HG03196 (cell line): Measurements from ENCODE around the gene ADD1.

Experiments
- ATAC-seq: cut with Tn5 transposase; IDR thresholded peaks from one replicate; pipeline ENCODE4 v1.9.1; 2021; ENCODE audit not compliant: unreplicated experiment

ADD1 gene, protein sequence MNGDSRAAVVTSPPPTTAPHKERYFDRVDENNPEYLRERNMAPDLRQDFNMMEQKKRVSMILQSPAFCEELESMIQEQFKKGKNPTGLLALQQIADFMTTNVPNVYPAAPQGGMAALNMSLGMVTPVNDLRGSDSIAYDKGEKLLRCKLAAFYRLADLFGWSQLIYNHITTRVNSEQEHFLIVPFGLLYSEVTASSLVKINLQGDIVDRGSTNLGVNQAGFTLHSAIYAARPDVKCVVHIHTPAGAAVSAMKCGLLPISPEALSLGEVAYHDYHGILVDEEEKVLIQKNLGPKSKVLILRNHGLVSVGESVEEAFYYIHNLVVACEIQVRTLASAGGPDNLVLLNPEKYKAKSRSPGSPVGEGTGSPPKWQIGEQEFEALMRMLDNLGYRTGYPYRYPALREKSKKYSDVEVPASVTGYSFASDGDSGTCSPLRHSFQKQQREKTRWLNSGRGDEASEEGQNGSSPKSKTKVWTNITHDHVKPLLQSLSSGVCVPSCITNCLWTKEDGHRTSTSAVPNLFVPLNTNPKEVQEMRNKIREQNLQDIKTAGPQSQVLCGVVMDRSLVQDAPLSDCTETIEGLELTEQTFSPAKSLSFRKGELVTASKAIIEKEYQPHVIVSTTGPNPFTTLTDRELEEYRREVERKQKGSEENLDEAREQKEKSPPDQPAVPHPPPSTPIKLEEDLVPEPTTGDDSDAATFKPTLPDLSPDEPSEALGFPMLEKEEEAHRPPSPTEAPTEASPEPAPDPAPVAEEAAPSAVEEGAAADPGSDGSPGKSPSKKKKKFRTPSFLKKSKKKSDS

DNA sequence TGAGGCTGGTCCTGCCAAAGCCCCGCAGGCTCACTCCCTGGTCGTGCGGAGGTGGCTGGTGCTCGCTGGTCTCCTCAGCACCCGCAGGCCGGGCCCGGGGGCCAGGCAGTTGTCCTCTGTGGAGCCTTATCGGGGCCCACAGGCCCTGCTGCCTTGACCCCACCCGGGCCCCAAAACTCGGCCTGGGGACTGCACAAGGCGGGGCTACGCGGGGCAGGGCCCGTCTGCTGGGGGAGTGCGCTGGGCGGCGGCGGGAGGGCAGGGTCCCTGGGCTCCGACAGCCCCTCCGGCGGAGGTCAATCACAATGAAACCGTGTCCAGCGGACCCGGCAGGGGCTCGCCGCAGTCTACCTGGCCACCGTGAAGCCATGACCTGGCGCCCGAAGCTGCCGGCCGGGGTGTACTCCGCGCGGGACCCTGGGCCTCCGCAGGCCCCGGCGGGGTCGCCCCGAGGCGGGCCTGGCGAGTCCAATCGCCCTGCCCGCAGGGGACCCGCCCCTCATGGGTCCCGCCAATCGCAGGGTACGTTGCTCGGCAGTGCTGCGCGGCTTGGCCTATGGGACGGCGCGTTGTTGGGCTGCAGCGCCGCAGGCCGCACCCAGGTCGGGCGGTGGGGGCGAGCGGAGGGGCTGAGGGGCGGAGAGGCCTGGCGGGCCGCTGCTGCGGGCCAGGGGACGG lies at the start of gene ADD1:
Gene ADD1 (plus strand): TSS at position 582 of the 678 bp plus-strand sequence. CDS start 32,072 bp downstream, outside the sequence.
- ATAC-seq, result peak; percentile 77

DNA sequence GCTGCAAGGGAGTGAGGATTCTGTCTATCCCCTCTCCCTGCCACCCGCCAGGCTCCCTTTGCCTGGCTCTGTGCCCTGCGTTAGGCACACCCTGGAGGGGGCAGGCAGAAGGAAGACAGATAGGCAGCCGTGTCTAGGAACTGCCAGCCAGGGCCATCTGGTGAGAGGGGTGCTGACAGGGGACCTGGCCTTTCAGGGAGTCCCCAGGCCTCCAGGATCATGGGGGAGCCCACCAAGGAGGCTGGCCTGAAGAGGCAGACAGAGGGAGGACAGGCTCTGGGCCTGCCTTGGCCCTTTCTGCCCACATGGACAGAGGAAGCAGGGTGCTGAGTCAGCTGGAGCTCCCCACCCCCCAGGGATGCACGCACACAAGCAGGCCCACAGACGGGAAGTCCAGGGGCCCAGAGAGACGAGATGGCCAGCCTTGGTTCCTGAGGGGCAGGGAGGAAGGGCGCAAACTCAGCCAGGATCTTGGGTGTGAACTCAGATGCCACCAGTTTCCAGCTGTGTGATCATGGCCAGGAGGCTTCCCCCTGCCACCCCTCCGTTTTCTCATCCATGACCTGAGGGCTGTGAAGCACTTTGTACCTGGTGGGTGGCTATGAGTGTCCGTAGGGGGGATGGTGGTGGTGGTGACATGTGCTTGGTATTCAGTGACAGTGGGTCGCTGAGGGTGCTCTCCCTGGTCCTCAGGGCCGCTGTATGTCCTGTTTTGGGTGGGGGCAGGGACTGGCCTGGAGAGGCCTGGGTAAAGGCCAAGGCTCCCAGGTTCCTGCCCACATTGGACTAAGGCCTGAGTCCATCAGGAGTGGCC lies 49.0 kb upstream of the ADD1 start:
- no peak for ATAC-seq

DNA sequence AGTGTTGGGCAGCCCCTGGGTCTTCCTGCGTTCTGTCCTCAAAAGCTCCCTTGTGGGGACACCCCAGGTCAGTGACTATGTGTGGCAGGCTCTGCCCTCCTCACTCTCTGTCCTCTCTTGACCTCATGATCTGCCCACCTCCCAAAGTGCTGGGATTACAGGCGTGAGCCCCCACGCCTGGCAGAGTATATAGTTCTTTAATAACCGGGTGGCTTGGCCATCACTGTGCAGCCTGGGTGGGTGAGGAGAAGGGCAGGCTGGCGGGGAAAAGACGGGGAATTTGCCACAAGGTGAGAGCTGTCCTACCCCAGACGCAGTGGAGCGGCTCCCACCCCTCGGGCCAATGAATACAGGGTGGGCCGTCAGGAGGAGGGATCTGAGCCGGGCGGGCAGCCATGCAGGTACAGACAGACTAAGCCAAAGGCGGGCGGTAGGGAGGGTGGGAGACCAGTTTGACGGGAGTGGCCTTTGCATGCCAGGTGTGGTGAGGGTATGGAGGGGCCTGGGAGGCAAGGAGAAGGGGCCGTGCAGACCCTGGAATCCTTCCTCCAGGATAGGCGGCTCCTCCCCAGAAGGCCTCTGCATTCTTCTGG lies 48.2 kb upstream of the ADD1 start:
- no peak for ATAC-seq

DNA sequence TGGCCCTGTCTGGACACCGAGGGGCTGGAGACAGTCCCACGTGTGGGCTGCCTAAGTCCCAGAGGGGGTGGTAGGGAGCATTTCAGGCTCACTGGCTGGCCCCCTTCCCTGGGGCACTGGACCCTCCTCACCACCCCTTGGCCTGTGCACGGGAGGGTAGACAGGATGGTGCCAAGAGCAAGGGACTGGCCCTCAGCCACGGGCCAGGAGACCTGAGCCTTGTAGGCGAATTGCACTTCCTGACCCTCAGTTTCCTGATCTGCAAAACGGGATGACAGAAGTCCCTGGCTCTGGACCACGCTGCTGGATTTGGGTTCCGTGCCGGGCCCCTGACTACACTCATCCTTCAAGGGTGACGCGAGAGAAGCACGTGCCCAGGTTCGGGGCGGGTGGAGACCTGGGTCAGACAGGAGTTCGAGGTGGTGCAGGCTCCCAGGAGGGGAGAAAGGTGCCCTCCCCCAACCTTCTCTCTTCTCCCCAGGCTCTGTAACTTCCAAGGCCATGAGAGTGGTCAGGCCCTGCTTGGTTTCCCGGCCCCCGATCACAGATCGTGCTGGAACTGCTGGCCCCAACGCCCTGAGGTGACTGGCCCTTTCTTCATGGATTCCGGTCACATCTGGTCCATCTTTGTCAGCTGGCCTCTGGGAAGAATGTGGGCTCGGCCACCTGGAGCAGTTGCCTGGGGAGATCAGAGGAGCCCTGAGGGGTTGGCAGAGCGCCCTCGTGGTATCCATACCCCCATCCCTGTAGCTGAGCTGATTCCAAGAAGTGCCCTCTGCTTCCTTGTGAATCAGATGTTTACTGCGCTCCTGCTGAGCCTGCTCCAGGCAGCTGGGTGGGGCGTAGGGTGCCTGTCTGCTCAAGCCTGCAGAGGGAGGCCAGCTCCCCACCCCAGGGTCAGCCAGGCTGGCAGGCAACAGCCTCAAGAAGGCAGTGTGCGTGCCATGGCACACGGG lies 47.5 kb upstream of the ADD1 start:
- no peak for ATAC-seq

DNA sequence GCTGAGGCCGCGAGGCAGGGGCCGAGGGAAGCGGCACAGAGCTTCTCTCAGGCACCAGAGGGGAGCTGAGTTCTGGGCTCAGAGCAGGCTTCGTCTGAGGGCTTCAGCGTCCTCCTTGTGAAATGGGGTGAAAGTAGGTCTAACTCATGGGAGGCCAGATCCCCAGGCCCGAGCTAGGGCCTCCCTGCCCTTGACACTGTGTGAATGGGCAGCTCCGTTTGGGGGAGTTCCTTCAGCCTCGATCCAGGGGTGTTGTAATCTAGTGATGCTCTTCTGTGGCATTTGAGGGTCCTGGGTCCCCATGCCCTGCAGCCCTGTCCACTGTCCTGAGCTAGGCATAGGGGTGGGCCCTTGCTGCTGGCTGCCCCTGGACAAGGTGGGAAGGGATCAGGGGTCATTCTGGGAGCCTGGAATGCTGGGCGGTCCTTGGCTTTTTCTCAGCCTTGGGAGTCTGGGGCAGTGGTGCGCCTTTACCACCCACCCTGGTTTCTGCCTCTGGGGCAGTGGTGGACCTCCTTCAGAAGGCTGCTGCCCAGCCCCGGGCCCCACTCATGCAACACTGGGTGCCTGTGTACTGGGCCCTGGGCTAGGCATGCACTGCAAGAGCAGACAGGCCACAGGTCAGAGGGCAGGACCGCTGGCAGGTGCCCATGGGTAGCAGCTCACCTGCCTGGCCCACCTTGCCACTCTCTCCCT lies 46.6 kb upstream of the ADD1 start:
- ATAC-seq, result no peak

DNA sequence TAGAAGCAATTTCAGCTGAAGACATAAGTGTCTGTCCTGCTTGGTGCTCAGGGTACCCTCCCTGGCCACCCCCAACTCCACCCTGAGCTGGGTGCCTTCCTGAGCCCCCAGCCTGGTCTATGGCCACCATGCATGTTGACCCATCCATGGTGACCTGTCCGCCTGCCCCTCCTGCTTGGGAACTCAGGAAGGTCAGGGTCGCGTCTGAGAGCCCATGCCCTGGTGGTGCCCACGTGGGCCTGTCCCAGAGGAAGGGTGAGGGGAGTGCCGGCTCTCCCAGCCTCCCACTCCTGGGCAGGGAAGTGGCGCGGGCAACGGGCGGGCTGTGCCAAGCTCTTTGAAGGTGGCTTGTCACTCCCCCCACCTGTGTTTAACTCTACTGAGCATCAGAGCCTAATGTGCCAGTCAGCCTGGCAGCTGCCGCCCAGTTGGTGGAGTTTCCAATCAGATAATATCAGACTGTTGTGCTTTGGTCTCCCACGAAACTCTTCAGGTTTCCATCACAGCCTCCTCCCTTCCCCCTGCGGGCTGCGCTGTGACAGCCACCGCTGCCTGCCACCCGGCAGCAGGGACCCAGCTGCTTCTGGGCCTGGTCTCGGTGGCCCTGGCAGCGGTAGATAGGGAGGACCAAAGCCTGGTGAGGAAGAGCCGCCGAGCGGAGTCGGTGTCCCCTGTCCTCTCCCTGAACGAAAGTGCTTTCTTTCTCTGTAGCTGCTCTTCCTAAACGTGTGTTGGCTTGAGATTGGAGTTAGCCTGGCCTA lies 45.9 kb upstream of the ADD1 start:
- ATAC-seq, result no peak

DNA sequence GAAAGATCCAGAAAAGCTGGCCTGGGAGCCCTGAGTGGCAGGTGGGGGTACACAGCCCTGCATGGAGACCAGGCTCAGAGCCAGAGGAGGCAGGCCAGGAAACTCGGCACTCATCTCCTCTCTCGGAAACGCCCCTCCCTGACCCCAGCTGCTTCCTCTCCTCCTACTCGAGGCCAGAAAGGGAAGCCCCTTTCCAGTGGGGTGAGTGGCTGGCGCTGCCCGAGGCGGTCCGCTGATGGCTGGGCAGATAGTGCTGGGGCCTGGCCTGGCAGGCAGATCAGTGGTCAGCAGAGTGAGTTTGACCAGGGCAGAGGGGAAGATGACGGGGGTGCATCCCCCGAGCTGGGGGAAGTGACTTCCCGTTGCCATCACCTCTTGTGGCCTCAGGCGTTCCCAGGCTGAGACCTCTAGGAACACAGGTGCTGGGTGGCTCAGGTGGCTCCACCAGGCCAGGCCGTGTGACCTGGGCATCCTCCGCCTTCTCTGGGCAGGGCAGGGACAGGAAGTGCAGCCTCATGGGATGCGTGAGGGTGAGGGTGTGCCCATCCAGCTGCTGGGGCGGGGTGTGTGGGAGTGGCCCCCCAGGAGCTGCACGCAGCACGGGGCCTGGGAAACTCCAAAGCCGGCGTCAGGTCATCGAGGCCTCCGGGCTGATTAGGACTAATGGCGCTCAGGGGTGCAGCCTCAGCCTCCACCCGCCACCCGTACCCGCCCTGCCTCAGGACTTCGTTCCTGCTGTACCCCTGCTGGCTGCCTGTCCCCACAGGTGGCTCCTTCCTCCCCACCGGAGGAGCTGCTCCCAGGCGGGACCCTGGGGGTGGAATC lies 45.0 kb upstream of the ADD1 start:
- peak; percentile 31 for ATAC-seq

DNA sequence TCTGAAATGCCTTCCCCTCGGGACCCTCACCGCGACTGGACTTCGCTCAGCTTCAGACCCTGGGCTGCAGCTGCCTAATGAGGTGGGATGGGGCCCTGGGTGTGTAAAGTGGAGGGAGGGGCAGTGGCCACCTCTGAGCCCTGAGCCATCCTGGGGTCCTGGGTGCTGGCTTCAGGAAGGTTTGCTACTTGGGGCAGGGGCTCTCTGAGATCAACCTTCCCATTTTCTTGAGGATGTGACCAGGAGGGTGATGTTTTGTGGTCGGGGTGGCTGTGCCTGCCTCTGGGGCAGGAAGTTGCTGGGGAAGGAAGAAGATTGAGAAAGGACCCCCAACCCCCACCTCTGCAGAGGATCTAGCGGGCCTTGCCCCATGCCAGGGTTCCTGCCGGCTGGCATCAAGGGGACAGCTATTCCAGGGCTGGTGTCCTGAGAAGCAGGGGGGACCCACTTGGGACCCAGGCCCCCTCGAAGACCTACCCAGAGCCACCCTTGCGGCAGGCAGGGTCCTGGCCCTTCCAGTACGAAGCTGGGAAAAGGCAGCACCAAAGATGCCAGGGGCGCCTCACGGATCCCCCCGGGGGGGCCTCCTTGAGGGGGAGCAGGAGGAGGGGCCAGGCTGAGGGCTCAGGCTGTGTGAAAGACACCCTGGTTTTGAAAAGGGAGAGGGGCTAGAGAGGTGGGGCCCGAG lies 44.3 kb upstream of the ADD1 start:
- ATAC-seq, result no peak

DNA sequence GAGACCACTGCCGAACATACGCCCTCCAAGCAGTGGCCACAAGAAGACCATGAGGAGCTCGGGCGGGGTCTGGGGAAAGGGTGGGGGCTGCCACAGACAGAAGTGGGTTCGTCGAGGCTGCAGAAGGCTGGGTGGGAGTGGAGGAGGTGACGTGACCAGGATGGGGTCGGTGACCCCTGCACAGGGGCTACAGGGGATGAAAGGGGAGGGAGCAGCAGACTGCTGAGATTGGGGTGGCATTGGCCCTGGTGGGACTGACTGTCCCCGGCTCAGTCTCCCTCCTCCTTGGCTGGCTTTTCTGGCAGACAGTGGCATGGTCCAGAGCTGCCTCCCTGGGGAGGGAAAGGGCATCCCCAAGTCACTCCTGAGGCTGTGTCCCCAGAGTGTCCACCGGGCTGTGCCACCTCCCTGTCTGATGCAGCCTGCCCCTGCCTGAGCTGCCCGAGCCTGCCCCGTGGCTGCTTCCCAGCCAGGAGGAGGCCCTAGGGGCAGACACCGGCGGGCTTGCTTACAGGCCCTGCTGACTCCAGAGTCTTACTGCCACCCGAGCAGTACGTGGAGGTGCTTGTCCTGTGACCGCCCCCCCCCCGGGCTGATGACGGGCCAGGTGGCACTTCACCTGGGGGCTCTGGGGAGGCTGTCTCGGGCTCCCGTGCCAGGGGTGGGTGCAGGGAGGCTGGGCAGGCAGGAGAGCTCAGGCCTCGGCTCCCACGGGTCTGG lies 43.5 kb upstream of the ADD1 start:
- no peak for ATAC-seq

DNA sequence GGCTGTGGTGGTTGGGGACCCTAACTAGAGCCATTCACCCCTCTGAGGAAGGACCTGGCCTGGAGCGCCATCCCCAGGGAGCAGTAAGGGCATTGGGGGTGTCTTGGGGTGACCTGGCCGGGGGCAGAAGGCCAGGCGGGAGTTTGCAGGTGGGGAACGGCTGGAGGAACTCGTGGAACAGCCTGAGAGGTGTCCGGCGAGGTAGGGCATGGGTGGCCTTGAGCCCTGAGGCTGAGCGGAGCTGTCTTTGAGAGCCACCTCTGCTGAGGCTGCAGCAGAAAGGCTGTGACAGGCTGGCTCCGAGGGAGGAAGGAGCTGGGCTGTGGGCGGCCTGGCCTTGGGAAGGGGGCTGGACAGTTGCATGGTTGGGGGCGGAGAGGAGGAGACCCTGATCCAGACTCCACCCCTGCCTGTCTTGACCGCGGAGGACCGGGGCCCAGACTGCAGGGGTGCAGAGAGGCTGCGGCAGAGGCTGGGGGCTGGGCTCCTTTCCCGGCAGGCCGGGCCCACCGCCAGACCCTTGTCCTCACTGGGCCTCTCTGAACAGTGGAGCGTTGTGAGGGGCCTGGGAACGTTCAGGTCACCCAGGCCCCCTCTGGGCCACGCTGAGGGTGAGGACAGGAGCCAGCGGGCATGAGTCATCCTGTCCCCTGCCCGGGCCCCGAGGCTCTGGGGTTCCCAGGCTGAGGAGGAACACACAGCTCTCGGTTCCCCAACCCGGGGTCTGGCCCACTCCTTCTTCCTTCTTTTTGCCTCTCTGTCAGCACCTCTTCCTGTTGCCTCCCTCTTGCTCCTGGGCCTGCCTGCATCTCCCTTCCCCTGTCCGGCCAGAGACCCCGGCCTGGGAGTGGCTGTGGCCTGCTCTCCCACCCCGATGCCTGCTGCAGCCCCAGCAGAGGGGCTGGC lies 42.7 kb upstream of the ADD1 start:
- no peak for ATAC-seq

DNA sequence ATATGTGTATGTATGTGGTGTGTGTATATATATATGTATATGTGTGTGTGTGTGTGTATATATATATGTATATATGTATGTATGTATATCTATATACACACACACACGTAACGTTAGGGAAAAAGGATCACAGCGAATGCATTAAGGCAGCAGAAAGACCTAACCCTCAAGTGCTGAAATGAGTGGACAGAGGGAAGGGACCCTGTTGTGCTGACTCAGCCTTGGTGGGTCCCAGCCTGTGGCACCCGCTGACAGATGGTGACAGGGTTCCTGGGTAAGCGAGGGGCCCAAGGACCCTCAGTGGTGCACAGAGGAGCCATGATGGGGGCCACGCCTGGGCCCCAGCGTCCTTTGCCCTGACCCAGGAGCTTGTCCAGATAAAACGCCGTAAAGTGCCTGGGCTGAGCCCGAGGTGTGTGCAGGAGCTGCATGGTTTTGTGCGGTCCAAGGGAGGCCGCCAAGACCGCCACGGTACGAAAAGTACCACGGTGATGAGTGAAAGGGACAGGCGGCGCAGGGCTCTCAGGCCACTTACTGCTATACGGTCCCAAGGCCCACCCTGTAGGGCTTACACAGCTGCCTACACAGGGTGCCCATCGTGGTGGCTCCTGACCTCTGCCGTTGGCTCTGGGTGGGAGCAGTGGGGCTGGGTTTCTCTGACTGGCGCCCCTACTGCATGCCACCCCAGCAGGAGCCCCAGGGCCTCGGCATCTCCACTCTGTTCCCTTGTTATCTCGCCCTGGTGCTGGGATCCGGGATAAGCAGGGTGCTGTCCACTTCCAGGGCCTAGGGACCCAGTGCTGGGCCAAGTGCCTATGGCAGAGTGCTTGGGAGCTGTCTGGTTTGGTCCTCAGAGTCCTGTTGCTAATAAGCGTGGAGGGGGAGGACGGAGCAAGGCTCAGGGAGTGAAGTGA lies 40.8 kb upstream of the ADD1 start:
- no peak for ATAC-seq

DNA sequence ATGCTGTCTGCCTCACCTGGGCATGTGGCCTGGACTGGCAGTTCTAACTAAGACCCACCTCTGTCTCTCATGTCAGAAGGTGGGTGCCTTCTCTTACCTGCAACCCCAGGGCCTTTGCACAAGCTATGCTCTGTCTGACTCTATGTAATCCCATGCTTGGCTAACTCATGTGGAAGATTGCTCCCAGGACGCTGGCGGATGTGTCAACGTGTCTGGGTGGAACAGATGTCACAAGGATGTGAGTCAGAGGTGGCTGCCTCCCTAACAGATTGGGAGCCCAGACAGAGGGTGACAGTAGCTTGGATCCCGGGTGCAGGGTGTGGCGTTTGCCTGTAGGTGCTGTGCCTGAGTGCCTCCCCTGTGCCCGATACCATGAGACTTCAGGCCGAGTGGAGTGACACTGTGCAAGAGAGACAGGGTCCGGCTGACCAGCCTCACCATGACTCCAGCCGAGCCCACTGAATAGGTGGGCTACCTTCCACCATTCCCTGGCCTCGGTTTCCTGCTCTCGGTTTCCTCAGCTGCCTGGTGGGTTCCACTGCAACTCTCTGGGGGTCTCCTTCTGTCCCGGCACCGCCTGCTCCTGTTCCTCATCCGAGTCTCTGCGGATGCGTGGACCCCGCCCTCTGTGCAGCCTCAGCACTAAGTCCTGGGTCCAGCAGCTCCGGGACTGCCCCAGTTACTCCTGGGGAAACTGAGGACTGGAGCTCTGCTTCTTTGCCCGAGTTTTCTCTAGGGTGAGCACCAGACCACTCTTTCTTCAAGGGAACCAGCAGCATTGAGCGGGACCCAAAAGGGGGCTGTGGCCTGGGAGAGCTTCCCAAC lies 39.8 kb upstream of the ADD1 start:
- ATAC-seq, result no peak

DNA sequence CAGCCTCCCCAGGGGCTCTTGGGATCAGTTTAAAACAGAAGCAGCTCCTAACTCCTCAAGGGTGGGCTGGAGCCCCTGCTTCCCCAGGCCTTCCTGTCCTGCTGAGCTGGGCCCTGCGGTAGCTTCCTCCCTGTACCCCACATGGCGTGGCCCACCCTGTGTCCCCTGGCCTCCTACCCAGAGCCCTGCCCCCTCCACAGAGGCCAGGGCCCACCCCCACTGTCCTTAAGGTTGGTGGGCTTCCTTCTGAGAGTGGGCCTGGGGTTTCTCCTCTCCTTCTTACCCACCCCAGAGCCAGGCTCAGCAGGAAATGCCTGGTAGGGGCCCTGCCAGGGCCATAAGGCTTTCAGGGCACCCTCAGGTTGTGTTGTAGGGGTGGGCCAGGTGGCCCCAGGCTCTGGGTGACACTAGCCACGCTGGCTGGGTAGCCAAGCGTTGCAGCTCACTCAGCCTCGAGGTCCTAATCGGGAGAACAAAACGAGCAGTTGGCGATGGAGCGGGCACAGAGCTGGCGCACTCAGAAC lies 39.1 kb upstream of the ADD1 start:
- no peak for ATAC-seq
